Pancreas (tissue), 10 donors: ENCODE data around the gene EEIG2. TPM values are rescaled to one million over a fixed set of nuclear protein-coding genes. Genes with fewer than 3 reads are reported as not detected.

Experiments used
- ATAC-seq, 4 donors: fragments of 200-7000 bp; cut with Tn5 transposase; one replicate each; pipeline versions ENCODE4 v1.8.0 to v1.9.1; 2020; ENCODE audit warnings: mild to moderate bottlenecking in 4 of 4, moderate library complexity in 4 of 4
- DNase-seq, 6 donors: peaks; one replicate each; pipeline ENCODE4 v3.0.0-alpha.2; 2020
- FAIRE-seq: peaks from 2 replicates; lab custom pipeline; 2012; peaks lifted over from hg19 to GRCh38; lab: Jason Lieb, UNC
- H3K27ac ChIP-seq, 4 donors: fragments of 200-600 bp; sonication (generic); 1 replicate in 3 of 4; 2 replicates in 1 of 4; pipeline versions ENCODE4 v1.5.0 to v1.8.0; 2020
- H3K27me3 ChIP-seq, 4 donors: fragments of 200-600 bp; one replicate each; pipeline ENCODE4 v1.8.0; 2021
- H3K36me3 ChIP-seq, 3 donors: fragments of 200-600 bp; sonication (generic) in 1 of 3; one replicate each; pipeline versions ENCODE4 v1.5.0 to v1.8.0; 2020 to 2021
- H3K4me1 ChIP-seq, 3 donors: fragments of 200-600 bp; one replicate each; pipeline ENCODE4 v1.8.0; 2021
- H3K4me3 ChIP-seq, 4 donors: fragments of 200-600 bp; sonication (generic) in 2 of 4; one replicate each; pipeline versions ENCODE4 v1.5.0 to v1.8.0; 2020 to 2021
- H3K9me3 ChIP-seq, 4 donors: fragments of 200-600 bp; one replicate each; pipeline ENCODE4 v1.8.0; 2021
- CTCF ChIP-seq, 4 donors: fragments of 200-600 bp; sonication (generic) in 3 of 4; IDR thresholded peaks; one replicate each; pipeline versions ENCODE4 v1.5.0 to v1.8.0; 2021; ENCODE audit warnings: antibody characterized with exemption in 4 of 4
- WGBS, 2 donors: extraction: QIAGEN DNeasy Blood & Tissue Kit; methylation state at CpG; one replicate each; pipeline ENCODE4 v1.1.7; 2013; 5-methylcytosine and 5-hydroxymethylcytosine counted together
- intact Hi-C, 3 donors: fragments of 100-400 bp; cut with DNase I; formaldehyde crosslinking; loops; one replicate each; pipeline versions ENCODE4 v1.11.1 to v1.14.2; 2022
- polyA plus RNA-seq, 2 donors: library from polyadenylated mRNA; stranded (reverse); fragments of 200-250 nt; gene quantifications; one replicate each; pipeline ENCODE4 v1.2.3, GENCODE V29; 2013
- total RNA-seq, 6 donors: library from RNA; stranded (reverse); fragmentation: NEBNext Ultra II Directional in 4 of 6; extraction: Animal tissue kit (Norgen Biotek cat#: 25700) in 4 of 6; gene quantifications; one replicate each; pipeline versions ENCODE4 v1.2.1 to v1.2.4, GENCODE V29; 2021 to 2023
- donor health status: healthy with polysubstance abuse.
- donor health status: DM: no; HTN: no; CAD: no; lungs with moderate emphysema.
- donor health status: DM: no; HTN: no; CAD: no.
- donor health status: control.
- donor health status: control.
- donor health status: Bipolar disorder and iron deficiency.
- donor health status: DM: yes; HTN: yes; CAD: no.
- donor health status: DM: no; HTN: no; CAD: no.
- donor health status: DM: no; HTN: no; CAD: no.
- donor health status: DM: yes; HTN: yes; CAD: no.

EEIG2 gene
- total and polyA plus RNA-seq, 8 donors, result 1.7 to 13.0 (median 2.8) TPM

- intact Hi-C loops, result loop anchor here in 1 of 3 donors (10.0 kb wide), 1 partner anchor 46 kb away; no protein-coding TSS in a partner anchor
- H3K27ac ChIP-seq, result peak overlapping the region in 2 of 4 donors; percentile 44 to 58
- no peaks in the 10 kb centered on the region for H3K36me3 ChIP-seq
- no peaks in the 10 kb centered on the region for H3K9me3 ChIP-seq
- peak; percentile 27 to 53 (median 31) for ATAC-seq
- peak overlapping the region; percentile 41 to 70 (median 52) for H3K4me3 ChIP-seq
- FAIRE-seq, result no peak
- H3K4me1 ChIP-seq, result peaks cover 0 to 18% (median 5%) of the 10 kb centered on the region in 3 donors
- DNase-seq, result peak; percentile 8 to 78 (median 41)
- WGBS, 2 donors, result 0 to 1% methylated on average over 53 to 59 of the region's 59 CpGs
- H3K27me3 ChIP-seq, result no peaks in the 10 kb centered on the region
- TF ChIP-seq CTCF (IDR thresholded peaks at IDR 0.05), result no peak
Observed at GRCh38 chr1:108560189-108560873, 431 bp downstream of the EEIG2 start.

- peak; percentile 7 to 51 (median 26) for ATAC-seq
- Histone ChIP-seq H3K27ac (peak overlapping the region in 2 of 4 donors; percentile 44 to 58), H3K9me3 (no peaks in the 10 kb centered on the region), H3K4me3 (peak overlapping the region; percentile 41 to 70 (median 52)), H3K27me3 (no peaks in the 10 kb centered on the region), H3K36me3 (no peaks in the 10 kb centered on the region), H3K4me1 (peaks cover 0 to 18% (median 5%) of the 10 kb centered on the region in 3 donors)
- TF ChIP-seq CTCF (IDR thresholded peaks at IDR 0.05), result no peak
- intact Hi-C loops, result loop anchor here in 1 of 3 donors (10.0 kb wide), 1 partner anchor 46 kb away; no protein-coding TSS in a partner anchor
- no peak for FAIRE-seq
- DNase-seq, result peak in 4 of 6 donors; percentile 18 to 61 (median 48)
- WGBS, 2 donors, result 40 to 50% methylated on average over 5 of the region's 5 CpGs
Observed at GRCh38 chr1:108560874-108561459, 1.1 kb downstream of the EEIG2 start.

- 33 to 36% methylated on average over 11 of the region's 11 CpGs for WGBS, 2 donors
- intact Hi-C loops, result loop anchor here in 1 of 3 donors (10.0 kb wide), 1 partner anchor 47 kb away; no protein-coding TSS in a partner anchor
Observed at GRCh38 chr1:108561689-108562326, 1.9 kb downstream of the EEIG2 start.

GRCh38 chr1:108563808-108564207 is 3.9 kb downstream of the EEIG2 start:
- FAIRE-seq, result no peak
- intact Hi-C loops, result loop anchor here in 1 of 3 donors (10.0 kb wide), 1 partner anchor 49 kb away; no protein-coding TSS in a partner anchor
- no peak for TF ChIP-seq CTCF (IDR thresholded peaks at IDR 0.05)

More at GRCh38 chr1:108561689-108562326, 1.9 kb downstream of the EEIG2 start:
- Histone ChIP-seq H3K9me3 (no peaks in the 10 kb centered on the region), H3K27ac (no peak overlapping the region), H3K27me3 (no peaks in the 10 kb centered on the region), H3K4me1 (peaks cover 0 to 18% (median 5%) of the 10 kb centered on the region in 3 donors), H3K4me3 (peak overlapping the region in 1 of 4 donors; percentile 70), H3K36me3 (no peaks in the 10 kb centered on the region)
- FAIRE-seq (no peak), DNase-seq (peak; percentile 71 to 90 (median 82)), ATAC-seq (peak; percentile 84 to 88 (median 84))
- TF ChIP-seq CTCF (IDR thresholded peaks at IDR 0.05), result peak; percentile 40 to 62 (median 54)

More at GRCh38 chr1:108563808-108564207, 3.9 kb downstream of the EEIG2 start:
- no peaks in the 10 kb centered on the region for H3K9me3 ChIP-seq
- peaks cover 0 to 18% (median 5%) of the 10 kb centered on the region in 3 donors for H3K4me1 ChIP-seq
- H3K27me3 ChIP-seq, result no peaks in the 10 kb centered on the region
- no peak overlapping the region for H3K4me3 ChIP-seq
- H3K27ac ChIP-seq, result no peak overlapping the region
- 52 to 55% methylated on average over 1 of the region's 1 CpG for WGBS, 2 donors
- no peak for ATAC-seq
- H3K36me3 ChIP-seq, result no peaks in the 10 kb centered on the region
- no peak for DNase-seq
